T1000 (cell line): Measurements from ENCODE around the gene SLC25A5.
"Not testable (repeated sequence)": the region's sequence is repeated elsewhere in the genome, so short reads cannot be mapped to it uniquely, and the experiment has no call there.

ENCODE experiments used
- DNase-seq: peaks from one replicate; lab custom pipeline; 2025; ENCODE audit warnings: mixed read lengths; lab: John Stamatoyannopoulos, UW

SLC25A5 gene

GRCh38 chrX:119477812-119478232 lies 9.6 kb downstream of the SLC25A5 start:
- DNase-seq, result peak; percentile 3

- no peak for DNase-seq
These were observed 10.3 kb downstream of the SLC25A5 start for GRCh38 chrX:119478504-119478903.

GRCh38 chrX:119479845-119480244 lies 11.6 kb downstream of the SLC25A5 start:
- no peak for DNase-seq

DNA sequence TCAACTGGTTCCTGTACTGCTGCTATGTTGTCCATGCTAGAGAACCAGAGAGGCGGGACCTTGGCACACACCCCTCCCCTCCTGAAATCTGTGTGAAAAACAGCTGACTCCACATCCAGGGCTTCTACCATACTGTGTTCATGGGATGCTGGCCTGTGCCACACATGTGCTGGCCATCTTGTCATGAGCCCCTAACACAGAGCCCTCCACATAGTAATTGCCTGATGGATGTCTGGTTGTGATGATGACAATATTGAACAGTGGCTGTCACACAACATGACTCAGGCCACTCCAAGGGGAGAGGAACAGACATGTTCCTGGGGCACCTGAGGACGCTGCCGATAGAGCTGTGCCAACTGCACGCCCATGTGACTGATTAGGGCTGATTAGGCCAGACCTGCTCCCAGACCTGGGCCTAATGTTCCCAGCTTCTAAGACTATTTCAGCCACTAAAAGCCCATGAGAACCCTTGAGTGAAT lies 13.1 kb downstream of the SLC25A5 start:
- DNase-seq, result no peak

DNA sequence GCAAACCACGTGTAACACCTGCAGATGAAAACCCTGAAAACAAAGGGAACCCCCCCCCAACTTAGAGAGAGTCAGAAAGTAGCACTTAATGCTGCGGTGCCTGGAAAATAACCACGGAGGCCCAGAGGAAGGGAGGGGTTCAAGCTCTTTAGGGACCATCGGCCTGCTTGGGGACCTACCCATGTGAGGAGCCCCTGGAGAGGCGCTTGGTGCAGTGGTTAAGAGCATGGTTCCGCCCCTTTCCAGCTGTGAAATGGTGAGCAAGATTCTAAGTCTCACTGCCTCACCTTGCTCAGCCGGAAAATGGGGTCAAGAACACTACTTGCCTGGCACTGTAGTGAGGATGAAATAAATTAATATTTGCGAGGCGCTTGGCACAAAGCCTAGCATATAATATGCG lies 13.8 kb downstream of the SLC25A5 start:
- no peak for DNase-seq

DNA sequence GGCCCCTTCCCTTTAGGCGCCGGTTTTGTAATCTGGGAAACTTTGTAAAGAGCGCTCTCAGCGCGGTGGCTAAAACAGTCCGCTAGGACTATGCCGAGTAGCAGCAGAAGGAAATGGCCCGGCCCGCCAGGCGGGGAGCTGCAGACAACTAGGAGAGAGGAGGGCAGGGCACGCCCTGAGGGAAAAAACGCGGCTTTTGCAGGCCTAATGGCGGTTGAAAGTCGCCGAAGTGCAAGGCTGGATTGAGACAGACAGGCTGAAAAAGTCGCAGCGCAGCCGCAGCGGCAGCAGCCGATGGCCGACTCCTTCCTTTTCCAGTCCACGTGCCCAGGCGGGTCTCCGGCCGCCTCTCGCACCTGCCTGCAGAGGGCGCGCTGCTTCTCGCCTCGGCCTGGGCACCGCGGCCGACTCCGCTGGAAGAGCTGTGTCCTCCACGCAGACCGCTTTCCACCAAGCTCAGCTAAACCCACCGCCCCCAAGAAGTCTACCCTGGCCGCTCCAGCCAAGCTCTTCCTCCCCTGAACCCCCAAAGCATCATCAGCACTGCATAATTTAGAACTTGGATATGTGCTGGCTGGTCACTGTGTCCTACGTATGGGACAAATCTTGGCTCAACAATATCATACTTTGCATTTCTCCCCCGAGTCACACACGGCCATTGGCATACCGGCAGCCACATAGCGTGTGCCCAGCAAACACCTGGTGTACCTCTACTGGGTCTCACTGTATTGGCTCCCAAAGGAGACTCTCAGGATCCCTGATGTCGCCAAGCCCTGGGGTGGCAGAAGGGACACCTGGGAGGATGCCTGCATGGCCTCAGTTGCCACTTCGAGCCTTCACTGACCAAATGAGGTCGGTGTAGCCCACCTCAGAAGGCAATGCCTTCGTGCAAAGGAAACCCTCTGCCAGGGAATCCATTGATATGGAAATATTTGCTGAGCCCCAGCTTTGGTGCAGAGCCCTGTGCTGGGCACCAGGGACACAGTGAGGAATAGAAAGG lies 14.5 kb downstream of the SLC25A5 start:
- no peak for DNase-seq

DNA sequence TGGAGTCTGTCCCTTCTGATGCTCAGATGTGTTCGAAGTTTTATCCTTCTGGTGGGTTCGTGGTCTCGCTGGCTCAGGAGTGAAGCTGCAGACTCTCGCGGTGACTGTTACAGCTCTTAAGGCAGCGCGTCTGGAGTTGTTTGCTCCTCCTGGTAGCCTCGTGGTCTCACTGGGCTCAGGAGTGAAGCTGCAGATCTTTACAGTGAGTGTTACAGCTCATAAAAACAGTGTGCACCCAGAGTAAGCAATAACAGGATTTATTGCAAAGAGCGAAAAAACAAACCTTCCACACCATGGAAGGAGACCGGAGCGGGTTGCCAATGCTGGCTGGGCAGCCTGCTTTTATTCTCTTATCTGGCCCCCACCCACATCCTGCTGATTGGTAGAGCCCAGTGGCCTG lies 18.5 kb downstream of the SLC25A5 start:
- DNase-seq, result no peak

DNA sequence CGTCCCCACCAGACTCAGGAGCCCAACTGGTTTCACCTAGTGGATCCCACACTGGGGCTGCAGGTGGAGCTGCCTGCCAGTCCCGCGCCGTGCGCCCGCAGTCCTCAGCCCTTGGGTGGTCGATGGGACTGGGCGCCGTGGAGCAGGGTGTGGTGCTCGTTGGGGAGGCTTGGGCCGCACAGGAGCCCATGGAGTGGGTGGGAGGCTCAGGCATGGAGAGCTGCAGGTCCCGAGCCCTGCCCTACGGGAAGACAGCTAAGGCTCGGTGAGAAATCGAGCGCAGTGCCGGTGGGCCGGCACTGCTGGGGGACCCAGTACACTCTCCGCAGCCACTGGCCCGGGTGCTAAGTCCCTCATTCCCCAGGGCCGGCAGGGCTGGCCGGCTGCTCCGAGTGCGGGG lies 19.5 kb downstream of the SLC25A5 start:
- not testable (repeated sequence) for DNase-seq

GRCh38 chrX:119488749-119489148 lies 20.5 kb downstream of the SLC25A5 start:
- no peak for DNase-seq

DNA sequence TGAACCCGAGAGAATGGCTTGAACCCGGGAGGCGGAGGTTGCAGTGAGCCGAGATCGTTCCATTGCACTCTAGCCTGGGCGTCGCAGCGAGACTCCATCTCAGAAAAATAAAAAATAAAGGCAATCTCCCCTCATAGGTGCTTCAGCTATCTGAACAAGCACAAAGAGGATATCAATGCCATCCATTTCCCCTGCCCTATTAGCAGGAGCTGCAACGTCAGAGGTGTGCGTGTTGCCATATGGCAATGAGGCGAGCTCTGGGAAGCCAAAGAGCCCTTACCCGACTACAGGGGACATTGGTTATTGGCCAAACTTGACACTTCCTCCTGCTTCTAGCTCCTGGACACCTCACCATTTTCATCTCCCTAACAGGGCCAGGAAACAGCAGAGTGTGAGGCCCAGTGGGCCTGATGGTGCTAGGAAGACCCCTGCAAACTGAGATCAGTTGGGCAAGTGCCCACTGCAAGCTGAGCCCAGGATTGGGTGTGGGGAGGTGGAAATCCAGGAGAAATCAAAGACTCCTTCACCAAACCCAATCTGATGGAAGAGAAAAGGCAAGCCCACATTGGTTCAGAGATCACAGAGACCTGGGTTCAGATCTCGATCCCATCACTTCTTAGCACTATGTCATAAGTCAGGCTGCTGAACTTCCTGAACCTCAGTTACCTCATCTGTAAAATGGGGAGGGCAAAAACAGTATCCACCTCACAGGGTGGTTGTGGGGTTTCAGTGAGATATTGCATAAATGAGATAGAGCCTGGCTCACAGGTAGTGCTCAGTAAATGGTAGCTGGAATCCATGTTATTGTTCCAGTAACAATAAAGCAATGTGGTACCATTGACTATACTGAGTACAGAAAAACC lies 21.2 kb downstream of the SLC25A5 start:
- DNase-seq, result no peak

GRCh38 chrX:119492463-119492862 lies 24.2 kb downstream of the SLC25A5 start:
- no peak for DNase-seq

- not testable (repeated sequence) for DNase-seq
These were observed 25.7 kb downstream of the SLC25A5 start for GRCh38 chrX:119493851-119494495.

DNA sequence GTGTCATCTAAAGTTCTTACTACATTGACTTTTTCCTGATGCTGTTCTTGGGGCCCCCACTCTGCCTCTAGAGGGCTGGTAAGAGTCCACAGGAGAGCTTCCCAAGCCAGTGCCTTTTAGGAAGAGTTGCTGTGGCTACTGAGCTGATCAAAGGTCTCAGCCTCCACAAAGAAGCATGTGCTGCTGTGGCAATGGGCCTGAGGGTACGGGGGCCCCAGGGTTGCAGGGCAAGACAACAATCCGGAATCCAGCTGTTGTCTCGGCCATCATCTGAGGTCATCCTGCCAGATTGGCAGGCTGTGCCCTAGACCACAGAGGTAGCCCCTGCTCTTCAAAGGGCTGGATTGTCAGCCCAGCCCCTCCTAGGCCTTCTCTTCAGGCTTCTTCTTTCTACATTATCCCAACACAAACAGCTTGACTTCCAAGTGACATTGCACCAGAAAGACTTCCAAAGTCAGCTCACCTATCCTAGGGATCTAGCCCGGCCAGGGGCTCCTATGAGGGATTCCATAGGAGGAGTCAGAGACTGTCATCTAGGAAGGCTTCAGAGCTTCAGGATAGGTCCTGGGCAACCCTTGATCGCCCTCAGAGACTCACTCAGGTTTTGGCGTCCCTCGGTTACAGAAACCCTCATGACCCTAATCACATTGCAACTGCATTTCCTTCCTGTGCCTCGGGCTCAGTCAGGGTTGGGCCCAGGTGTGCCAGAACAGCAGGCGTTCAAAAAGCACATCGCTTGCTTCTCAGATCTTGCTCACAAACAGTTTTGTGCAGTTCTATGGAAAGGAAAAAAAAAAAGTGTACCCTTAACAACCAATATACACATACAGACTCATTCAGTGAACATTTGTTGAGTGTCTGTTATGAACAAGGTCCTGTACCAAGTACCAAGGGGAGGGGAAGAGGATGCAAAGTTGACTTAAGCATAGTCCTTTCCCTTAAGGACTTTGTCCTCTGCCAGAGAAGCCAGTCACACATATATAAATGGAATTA lies 27.8 kb downstream of the SLC25A5 start:
- no peak for DNase-seq

DNA sequence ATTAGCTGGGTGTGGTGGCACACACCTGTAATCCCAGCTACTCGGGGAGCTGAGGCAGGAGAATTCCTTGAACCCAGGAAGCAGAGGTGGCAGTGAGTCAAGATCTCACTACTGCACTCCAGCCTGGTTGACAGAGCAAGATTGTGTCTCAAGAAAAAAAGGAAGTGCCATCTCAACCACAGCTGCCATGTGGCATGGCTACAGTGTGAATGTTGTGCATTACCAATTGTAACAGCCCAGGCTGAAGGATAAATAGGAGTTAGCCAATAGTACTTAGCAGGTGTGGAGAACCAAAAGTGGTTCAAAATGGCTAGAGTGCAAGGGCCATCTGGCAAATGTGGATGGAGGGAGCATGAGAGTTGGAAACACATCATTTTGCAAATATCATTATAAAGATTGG lies 28.9 kb downstream of the SLC25A5 start:
- DNase-seq, result no peak

DNA sequence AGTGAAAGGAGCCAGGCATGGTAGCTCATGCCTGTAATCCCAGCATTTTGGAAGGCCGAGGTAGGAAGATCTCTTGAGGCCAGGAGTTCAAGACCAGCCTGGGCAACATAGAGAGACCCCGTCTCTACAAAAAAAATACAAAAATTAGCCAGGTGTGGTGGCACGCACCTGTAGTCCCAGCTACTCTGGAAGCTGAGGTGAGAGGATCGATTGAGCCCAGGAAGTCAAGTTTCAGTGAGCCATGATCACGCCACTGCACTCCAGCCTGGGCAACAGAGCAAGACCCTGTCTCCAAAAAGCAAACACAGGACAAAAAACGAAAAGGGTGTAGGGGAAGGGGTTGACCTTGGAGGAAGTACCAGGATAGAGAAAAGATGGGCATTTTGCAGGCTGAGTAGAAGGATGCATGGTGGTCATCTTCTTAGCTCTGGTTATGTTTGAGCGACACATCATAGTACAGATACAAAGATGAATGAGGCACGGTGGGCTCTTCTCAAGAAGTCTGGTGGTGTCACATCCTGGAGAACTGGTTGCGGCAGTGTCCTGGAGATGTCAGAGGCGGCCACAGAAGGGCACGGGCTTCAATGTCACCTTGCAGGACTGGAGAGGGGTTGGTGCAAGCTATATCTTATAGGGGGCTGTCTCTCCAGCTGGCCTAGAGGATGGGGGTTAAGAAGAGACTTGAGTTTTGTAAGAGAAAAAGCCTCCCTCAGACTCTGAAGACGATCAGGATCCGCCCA lies 32.0 kb downstream of the SLC25A5 start:
- DNase-seq, result no peak

DNA sequence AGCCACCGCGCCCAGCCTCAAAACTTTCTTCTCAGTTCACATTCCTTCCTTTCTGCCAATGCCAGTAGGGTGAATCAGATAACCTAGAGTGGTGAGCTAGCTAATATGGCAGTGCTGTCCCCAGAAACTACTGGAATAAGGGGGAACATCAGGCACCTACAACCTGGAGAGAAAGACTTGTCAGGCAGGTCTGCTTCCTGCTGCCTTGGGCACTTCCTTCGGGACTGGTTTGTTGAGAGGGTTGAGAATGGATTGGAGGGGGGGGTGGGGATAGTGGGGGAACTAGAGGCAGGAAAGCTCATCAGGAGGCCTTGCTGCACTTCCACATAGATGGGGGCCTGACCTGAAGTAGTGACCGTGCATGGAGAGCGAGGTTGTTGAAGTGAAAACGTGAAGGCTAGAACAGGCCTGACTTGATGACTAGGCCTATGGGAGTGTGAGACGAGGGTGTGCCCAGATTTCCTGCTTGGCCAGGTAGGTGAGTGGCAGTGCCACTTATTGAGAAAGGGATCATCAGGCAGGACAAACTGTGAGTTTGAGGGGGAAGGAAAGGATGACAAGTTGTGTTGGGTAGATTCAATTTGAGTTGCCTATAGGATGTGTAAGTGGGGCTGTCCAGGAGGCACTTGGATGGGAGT lies 33.4 kb downstream of the SLC25A5 start:
- DNase-seq, result no peak

GRCh38 chrX:119502727-119503483 lies 34.7 kb downstream of the SLC25A5 start:
- peak; percentile 2 for DNase-seq

- peak; percentile 24 for DNase-seq
These were observed 35.2 kb downstream of the SLC25A5 start for GRCh38 chrX:119503484-119503861.

DNA sequence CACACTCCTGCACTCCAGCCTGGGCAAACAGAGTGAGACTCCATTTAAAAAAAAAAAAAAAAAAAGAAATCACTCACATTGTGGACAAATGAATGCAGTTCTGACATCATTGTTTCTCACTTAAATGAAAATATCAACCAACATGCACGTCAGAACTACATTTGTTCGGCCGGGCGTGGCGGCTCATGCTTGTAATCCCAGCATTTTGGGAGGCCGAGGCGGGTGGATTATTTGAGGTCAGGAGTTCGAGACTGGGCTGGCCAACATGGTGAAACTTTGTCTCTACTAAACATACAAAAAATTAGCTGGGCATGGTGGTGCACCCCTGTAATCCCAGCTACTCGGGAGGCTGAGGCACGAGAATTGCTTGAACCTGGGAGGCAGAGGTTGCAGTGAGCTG lies 36.9 kb downstream of the SLC25A5 start:
- not testable (repeated sequence) for DNase-seq
